HG03460 (cell line): ENCODE data around the gene RPA1.

ENCODE experiments used
- ATAC-seq: cut with Tn5 transposase; IDR thresholded peaks from one replicate; pipeline ENCODE4 v1.9.1; 2021; ENCODE audit not compliant: unreplicated experiment

Gene RPA1

DNA sequence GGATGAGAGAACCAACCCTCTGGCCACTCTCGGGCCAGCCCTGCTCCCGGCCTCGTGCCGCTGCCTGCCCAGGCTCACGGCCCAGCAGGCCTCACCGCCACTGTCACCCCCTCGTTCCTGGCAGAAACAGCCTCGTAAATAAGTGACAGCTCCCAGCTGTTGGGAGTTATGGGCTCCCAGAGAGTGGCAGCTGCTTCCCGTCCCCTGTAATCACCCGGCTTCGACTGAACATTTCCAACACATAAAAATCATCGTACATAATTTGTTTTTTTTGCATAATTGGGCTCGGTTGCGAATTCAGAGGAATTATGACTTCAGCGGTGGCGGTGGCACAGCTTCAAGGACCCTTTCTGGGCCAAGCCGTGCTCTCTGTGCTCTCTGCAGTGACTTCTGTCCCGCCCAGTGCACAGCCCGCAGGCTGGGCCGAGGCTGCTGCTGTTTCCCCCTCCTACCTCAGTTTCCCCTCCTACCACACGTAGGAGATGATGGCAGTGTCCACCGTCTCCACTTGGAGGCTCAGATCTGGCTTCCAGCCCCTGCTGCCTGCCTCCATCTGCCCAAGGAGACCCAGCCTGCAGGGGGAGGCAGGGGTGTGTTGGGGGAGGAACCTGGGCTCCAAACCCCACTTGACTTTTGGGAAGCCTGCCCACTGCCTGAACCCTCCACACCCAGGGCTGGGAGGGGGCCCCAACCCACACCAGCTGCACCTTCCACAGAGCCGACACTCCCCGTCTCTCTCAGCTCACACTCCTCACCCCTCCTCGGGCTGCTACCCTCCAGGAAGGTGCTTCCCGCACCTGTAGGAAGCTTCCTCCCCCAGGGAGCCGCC, 110.4 kb downstream of the RPA1 start:
- ATAC-seq, result no peak

DNA sequence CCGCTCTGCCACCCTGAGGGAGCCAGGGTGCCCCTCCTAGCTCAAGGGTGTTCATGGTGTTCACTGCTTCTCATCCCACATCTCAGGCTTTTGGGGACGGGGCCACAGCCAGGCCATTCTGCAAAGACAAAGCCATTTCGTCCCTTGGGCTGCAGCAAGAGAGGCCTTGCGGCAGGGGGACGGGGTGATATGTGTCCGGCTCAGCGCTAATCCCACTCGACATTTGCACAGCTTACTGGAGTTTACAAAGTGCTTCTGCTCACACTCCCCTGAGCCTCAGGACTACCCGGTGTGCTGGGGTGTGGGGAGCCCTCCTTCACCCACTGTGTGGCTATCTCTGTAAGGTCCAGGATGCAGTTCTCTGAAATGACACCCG, 111.0 kb downstream of the RPA1 start:
- ATAC-seq, result no peak

DNA sequence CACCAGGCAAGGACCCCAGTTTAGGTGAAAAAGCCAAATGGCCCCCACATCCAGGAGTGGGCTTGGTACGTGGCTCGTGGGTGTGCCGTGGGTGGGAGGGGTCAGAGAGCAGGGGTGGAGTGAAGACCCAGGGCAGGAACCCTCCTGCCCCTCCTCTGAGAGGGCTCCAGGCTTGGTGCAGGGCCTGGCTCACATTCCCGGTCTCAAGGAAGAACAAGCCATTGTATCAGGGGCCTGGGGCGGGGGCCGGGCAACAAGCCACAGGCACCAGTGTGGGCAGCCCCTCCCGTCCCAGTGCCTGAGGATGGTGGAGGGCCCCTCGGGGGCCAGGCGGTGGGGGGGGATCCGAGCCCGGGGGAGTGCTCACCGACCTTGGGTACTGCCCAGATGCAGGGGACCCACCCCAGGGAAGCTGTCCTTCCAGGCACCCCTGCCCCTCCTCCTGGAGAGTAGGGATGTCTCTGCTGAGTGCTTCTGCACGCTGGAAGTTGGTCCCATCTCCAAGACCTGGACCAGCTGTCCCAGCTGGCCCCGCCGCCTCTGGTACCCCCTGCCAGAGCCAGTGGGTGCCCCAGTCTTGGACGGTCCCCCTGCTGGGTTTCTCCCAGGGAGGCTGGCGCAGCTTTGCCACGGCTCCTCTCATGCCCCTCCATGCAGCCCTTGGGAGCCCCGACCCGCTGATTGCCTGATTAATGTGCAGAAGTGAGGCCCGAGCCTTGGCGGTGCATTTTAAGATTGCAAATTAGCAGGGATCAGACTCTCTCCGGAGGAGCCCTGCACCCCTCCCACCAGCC, 111.7 kb downstream of the RPA1 start:
- no peak for ATAC-seq

DNA sequence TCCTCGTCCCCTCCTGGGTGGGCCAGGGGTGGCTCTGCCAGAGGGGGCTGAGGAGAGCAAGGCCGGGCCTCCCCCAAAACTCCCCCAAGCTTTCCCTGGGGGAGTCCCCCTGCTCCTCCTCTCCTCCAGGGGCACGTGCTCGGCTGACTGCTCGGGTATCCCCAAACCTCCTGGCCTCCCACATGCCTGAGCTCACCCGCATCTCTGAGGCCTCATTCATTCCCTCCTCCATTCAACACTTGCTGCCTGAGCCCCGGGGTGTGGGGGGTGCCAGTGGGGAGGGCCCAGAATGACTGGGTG, 112.2 kb downstream of the RPA1 start:
- no peak for ATAC-seq

DNA sequence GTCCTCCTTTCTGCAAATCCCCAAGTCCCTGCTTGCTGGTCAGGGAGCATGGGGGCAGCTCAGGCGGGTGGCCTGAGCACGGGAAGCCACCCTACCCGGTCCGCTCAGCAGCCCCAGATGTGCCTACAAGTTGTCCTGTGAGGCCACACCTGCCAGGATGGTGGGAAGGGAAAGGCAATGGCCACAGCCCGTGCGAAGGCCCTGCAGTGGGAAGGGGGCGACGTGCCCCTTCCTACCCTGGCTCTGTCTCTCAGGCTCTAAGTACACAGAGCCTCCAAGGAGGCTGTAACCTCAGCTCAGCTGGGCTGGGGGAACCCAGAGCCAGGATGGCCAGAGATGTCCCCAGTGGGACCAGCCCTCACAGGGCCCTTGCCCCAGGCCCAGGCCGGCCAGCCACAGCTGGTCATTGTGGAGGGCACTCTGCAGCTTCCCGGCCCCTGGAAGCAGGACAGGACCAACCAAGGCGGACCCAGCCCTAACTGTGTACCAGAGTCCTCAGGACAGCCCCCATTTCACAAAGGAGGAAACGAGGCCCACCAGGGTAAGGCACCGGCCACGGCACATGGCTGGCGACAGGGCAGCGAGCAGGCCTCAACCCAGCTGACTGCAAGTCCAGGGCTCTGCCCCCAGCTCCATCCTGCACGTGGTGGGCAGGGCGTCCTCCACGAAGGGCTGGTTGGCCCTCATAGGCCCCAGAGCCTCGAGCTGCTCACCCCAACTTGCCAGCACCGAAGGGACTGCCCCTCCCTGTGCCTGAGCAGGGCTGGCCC, 113.0 kb downstream of the RPA1 start:
- ATAC-seq, result no peak

DNA sequence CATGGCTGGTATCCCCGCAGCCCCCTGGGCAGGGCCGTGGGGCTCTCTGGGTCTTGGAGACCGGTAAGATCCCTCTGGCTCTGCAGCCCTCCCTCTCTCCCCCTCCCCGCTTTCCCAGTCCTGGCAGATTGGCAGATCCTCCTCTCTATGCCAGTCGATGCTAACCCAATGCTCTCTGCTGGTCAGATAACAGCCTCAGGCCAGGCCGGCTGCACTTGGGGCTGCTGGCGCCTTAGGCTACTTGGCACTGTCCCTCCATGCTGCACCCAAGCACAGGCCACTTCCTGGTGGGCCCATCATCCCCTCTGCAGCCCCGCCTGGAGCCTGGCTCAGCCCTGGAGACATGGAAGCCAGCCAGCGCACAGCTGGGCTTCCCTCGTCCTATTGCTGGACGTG, 113.6 kb downstream of the RPA1 start:
- ATAC-seq, result no peak

DNA sequence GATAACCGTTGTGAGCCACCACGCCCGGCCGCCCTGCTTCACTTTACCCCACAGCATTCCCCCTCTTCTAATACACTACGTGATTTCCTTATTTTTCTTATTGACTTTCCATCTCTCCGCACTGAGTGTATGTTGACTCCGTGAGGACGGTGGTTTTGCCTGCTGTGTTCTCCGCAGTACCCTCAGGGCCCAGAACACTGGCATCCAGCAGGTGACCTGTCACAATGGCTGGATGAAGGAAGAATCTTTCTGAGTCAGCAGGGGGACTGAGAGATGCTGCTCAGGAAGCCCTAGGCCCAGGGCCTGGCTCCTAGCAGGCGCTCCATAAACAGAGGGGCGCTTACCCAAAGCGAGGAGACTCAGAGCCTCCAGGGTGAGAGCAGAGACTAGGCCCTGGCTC, 115.8 kb downstream of the RPA1 start:
- ATAC-seq, result no peak

DNA sequence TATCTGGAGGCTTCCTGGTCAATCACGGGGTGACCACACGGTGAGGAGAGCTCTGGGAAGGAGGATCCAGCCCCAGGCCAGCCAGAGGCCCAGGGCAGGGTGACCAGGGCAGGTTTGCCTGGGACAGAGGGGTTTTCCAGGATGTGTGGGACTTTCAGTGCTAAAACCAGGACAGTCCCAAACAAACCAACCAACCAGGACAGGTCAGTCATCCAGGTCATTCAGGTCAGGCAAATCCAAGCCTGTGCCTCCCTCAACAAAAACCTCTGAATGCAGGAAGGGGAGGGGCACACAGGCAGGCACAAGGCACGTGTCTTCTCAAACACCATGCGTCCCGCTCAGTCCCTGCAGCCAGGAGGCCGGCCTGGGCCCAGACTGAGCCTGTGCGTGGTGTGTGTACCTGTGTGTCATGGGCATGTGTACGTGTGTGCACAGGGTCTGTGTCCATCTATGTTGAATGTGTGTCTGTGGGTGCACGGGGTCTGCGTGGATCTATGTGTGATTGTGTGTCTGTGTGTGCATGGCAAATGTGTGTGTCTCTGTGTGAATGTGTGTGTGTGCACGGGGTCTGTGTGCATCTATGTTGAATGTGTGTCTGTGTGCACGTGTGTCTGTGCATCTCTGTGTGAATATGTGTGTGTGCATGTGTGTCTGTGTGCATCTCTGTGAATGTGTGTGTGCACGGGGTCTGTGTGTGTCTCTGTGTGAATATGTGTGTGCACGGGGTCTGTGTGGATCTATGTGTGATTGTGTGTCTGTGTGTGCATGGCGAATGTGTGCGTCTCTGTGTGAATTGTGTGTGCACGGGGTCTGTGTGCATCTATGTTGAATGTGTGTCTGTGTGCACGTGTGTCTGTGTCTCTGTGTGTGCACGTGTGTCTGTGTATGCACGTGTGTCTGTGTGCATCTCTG, 116.5 kb downstream of the RPA1 start:
- ATAC-seq, result no peak

DNA sequence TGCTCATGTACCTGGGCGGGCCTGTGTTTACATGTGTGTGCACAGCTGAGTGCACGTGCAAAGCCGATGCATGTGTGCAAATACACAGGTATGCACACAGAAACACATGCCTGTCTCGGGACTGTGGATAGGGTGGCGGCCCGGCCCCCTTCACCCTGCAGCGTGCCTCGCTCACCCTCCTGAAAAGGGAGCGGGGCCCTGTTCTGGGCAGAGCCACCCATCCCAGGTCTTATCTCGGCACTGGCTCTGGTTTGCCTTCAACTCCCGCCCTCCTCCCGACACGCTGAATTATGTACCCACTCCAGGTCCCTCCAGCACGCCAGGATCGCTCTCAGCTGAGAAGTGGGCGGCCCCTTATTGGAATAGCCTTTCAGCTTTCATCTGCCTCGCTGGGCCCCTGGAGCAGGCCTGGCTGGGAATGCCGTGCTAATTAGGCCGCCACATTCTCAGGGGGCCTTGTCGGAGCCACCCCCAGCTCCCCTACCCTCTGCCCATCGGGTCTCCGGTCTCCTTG, 117.5 kb downstream of the RPA1 start:
- ATAC-seq, result no peak

DNA sequence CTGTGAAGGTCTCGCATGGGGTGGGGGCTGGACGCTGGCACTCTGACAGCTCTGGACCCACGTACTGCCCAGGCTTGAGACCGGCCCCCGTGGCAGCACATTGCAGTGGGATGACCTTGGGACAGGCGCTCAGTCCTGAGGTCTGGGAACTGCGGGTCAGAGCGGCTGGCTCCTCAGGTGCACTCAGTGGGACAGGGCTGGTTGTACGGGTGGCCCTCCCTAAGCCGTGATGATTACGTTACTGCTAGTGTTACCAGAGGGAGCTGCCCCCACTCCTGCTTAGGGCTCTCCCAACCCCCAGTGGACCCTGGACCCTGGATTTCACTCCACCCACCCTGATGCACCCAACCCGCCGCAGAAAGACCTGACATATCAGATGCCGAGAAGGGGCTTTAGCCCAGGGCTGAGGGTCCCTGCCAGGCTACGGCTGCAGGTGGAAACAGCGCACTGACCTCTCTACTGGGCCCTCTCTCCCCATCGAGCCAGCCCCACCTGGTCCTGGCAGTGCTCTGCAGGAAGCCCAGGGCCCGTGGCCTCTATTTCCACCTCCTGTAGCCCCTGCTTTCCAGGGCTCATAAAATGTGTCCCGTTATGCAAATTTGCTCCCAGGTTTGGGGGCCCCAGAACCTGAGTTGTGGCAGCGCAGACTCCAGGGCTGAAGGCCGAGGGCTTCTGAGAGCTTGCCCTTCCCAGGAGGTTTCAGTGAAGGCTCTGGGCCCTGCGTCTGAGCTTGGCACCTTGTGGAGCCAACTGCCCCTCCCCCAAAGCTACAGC, 118.1 kb downstream of the RPA1 start:
- ATAC-seq, result no peak

DNA sequence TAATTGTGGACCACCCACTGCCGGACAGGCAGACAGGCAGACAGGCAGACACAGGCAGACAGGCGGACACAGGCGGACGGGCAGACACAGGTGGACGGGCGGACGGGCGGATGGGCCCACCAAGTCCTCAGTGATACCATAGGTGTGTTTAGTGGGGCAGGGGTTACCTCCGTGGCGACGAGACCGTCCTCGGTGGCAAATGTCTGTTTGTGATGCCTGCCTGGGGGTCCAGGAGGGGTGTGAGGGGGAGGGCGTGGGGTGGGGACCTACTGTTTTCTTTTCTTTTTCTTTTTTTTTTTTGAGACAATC, 118.7 kb downstream of the RPA1 start:
- ATAC-seq, result no peak
